Fibroblast of peridontal ligament (primary cell): ENCODE data around the gene IFNA8.
A peak's percentile ranks its signal among the peaks of the same experiment; 100 is the strongest.
"Not testable (repeated sequence)": the region's sequence is repeated elsewhere in the genome, so short reads cannot be mapped to it uniquely, and the experiment has no call there.

Source experiments
- DNase-seq: peaks from one replicate; pipeline ENCODE4 v3.0.0-alpha.2; 2010; ENCODE audit errors: extremely low read depth

The IFNA8 gene

DNA sequence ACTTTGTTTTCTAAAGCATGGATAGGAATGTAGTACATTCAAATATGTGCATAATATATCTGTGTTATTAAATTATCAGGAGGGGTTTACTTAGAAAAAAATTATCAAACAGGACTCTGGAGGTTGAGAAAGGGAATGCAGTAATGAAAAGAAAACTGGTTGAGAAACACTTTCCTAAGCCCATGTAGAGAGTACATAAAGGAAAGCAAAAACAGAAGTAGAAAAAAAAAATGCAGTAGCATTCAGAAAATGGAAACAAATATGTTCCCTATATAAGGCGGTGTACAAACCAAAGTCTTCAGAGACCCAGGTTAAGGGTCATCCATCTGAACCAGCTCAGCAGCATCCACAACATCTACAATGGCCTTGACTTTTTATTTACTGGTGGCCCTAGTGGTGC is at the start of gene IFNA8:
Gene IFNA8 (plus strand): TSS at position 301 of the 400 bp plus-strand sequence. CDS start 60 bp downstream, at position 361.
- no peak for DNase-seq

DNA sequence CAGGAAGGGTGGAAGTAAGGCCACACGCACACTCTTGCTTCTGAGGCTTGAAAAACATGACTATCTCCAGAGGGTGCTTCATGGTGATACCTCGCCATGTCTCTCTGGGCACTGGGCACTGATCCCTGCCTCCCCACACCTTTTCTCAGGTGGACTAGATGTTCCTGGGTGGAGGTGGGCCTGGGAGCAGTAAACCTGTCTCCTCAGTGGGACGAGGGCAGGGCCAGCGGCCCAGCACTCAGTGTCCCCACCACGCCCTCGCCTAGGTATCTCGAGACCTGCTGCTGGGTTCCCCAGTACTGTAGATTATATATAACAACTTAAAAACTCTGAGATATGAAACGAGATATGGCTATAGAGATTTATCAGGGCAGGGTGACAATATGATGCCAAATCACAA is 46.6 kb upstream of the IFNA8 start:
- DNase-seq = no peak

DNA sequence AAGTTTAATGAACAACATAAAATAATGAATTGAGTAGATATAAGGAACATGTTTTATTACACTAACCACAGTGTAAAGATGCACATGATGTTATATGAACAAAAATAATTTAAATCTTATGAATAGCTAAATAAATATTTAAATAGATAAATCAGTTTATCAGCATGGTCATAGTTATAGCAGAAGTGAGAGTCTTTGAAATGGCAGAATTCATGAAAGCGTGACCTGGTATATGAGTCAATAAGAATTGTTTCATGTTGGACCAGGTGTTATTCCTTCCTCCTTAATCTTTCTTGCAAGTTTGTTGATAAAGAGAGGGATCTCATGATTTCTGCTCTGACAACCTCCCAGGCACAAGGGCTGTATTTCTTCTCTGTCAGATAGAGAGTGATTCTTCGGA is 41.7 kb upstream of the IFNA8 start:
- DNase-seq = not testable (repeated sequence)

DNA sequence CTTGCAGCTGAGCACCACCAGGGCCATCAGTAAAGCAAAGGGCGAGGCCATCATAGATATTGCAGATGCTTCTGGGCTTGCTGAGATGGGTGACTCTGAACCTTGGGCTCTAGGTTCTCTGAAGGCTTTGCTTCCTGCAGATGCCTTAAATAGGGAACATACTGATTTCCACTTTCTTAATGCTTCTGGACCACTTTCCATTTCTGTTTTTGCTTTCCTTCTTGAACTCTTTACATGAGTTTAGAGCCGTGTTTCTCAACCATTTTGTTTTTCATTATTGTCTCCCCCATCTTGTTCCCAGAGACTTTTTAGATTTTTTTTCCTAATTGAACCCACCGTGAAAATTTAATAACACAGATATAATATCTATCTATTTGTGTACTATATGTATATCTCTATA is 41.0 kb upstream of the IFNA8 start, which contains the start of gene IFNA13:
Gene IFNA13 (minus strand): TSS at position 101 of the 400 bp plus-strand sequence. CDS start 47 bp downstream, at position 54.
- no peak for DNase-seq

DNA sequence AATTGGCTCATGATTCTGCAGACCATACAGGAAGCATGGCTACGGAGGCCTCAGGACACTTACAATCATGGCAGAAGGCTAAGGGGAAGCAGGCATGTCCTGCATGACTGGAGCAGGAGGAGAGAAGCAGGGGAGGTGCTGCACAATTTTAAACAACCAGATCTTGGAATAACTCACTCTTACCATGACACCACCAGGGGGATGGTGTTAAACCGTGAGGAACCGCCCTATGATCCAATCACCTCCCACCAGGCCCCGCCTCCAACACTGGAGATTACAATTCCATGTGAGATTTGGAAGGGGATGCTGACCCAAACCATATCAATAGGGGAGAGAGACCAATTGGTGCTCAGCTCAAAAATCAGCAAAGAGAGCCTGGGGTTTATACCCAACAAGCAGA is 37.5 kb upstream of the IFNA8 start:
- not testable (repeated sequence) for DNase-seq

DNA sequence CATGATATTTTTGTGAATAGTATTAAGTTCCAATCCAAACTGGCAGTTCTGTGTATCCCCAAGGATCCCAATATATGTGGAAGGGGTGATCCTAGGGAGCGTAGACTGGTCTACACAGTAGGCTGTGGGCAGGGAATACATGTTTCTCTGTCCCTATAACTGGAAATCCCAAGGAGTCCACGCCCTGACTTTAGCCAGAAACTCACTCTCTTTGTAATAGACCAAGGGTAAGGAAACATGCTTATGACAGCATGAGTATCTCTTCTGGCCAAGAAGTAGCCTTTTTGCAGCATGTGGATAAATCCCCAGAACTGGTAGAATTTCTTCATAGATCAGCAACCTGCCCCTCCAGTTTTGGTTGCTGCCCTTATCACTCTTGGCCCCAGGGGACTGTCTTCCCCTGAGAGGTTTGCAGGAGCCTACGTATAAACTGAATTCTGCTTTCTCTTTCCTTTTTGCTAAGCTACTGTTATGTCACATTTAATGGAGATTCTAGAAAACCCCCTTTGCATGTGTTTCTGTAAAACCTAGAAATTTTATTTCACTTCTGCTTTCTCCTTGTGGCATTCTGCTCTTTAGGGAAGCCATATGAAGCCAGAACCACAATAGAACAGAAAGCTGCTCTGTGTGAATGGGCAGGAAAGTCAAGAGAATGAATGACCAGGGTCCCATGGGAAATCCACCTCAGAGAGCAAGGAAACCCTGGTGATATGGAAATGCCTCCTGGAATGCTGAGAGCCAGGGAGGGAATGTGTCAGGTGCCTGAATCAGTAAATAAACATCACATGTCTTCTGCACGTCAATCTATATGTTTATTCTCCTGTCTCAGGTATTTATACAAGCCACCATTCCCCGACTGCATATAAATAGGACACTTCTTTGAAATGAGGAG is 27.2 kb upstream of the IFNA8 start:
- DNase-seq = no peak

DNA sequence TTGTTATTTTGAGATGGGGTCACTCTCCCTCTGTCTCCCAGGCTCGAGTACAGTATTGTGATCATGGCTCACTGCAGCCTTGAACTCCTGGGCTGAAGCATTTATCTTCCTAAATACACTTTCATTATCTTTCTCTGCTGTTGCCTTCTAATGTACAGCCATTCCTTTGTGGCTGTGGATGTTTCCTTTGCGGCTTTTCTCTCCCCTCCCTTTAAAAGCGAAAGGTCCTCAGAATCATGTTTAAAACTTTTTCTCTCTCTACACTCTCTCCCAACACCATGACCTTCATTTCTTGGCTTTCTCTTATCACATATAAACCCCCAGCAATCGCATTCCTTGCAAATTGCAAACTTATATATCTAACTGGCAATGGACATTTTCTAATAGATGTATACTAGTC is 25.3 kb upstream of the IFNA8 start:
- no peak for DNase-seq

DNA sequence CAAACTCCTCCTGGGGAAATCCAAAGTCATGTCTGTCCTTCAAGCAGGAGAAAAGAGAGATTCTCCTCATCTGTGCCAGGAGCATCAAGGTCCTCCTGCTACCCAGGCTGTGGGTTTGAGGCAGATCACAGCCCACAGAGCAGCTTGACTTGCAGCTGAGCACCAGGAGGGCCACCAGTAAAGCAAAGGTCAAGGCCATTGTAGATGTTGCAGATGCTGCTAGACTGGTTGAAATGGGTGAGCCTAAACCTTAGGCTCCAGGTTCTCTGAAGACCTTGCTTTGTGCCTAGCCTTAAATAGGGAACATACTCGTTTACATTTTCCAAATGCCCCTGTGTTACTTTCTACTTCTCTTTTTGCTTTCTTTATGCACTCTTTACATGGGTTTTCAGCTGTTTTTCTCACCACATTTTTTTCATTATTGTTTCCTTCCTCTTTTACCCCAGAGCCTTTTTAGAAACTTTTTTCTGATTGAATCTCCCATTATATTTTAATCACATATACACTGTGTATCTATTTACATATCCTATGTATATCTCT is 23.7 kb upstream of the IFNA8 start, which contains the start of gene IFNA2:
Gene IFNA2 (minus strand): TSS at position 268 of the 540 bp plus-strand sequence. CDS start 69 bp downstream, at position 199.
- DNase-seq = no peak

DNA sequence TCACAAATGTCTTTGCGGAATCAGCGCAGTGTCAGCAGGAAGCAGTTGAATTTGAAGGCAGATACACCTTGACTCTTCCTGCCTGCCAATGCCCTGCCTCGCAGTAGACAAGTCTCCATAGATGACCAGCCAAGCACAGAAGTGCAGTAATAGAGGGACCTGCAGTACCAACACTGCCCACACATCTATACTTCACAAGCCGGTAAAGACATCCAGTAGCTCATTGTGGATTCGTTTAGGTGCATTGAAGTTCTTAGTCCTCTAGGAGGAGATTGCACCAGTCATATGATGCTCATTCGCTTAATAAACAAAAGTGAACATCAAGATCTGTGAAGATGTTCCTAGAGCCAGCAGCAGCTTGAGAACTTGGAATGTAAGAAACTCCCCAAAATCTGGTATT is 16.6 kb upstream of the IFNA8 start:
- DNase-seq = no peak

DNA sequence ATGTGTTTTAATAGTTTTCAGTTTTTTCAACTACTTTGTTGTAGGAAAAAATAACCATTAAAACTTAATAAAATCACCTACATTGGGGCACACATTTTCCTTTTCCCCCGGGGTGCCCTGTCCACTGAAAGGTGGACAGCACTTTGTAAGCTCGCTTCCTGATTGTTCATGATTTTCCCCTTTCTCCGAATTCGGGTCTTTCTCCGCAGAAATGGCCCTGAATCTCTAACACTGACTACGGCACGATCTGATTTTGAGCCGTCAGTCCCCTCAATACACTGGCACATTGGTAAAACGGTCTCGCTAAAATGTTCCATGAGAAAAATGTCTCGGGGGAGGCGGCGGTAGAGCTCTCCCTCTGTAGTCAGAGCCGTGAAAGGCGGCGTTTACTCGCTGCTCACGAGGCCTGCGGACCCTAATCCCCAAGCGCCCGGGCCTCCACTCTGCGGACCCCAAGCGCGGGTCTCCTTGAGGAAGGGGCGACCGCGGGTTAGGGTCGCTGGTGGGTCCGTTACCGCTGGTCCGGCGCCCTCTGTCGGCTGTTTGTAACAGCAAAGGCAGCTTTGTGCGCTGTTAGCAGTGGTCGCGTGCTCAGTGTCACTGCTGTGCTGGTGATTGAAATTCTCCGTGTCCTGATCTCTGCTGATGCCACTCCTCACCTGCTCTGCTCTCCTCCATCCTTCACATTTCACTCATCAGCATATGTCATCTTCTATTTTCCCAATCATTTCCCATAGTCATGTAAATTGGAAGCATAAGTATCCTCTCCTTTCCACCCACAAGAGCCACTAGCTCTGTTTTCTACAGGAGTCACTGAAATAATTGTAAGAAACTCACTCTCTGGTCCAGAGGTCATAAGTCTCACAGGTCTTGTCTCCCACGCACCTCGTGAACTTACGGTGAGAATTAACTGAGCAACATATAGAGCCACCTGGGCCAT is 12.9 kb upstream of the IFNA8 start:
- peak; percentile 13 for DNase-seq

DNA sequence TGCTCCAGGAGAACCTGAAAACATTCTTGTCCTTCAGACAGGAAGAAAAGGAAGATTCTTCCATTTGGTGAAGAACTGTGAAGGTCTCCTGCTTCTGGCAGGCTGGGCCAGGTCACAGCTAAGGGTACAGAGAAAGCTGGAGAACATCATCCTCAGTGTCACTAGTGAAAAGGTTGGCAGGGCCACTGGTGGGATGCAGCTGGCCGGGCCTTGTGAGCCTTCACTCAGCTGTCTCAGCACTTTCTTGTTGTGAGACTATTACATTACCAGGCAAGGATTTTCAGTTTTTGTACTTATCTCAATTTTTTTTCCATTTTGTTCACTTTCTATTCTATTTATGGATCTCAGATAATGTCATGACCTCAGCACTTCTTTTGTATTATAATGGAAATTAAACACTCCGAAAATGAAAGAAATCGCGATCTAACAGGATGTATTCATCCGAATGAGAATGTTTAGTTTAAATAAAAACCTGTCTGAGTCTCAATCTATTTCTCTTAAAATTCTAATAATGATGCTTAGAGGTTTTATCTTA is 9.9 kb upstream of the IFNA8 start:
- no peak for DNase-seq

DNA sequence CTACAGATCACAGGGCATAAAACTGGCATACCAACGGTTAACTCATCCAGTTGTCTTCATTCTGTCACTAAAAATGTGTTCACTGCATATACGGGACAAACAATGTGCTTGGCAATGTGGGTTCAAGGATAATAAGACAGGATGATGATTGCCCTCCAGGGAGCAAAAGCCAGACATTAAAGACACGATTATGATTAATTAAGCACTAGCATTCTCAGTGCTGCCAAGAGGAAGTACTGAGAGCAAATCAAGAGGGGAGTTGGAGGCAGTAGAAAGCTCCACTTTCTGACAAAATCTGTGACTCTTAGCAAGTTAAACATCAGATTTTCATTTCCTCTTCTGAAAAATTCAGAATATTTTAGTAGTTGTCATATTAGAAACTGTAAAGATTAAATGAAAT is 9.0 kb upstream of the IFNA8 start:
- no peak for DNase-seq

DNA sequence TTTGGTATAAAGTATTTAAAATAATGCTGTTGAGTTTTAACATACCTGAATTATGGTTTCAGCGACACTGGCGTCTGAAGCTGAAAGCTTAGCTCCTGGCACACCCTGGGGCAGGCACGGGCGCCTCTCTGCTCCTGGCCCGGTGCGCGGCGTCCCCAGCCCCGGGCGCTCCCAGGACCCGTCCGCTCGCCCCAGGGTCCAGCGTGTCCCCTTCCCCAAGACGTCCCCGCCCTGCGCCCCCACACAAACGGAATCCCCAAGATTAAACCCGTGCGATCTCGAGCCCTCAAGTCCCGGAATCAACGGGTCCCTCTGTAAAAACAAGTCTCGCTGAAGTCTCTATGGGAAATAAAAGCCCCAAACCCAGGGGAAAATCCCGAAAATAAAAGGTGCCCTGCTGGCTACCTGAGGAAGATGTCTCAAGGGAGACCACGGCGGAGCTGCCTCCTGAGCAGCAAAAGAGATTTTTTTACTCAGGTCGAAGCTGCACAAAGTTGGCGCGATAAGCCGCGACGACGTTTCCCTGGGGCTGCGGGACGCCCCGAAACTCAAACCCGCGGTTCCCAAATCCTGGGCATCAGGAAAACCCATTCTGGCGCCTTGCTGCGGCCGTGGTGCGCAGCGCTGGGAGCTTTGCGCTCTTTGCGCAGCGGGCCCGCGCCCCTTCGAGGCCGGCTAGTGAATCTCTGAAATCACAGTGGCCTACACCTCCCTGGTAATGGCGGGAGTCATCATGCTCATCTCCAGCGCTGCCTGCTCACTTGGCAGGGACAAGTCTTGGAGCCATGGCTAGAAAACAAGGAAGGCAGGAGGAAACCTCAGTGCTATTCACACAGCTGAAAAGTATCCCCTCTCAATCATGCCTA is 6.3 kb upstream of the IFNA8 start:
- no peak for DNase-seq

DNA sequence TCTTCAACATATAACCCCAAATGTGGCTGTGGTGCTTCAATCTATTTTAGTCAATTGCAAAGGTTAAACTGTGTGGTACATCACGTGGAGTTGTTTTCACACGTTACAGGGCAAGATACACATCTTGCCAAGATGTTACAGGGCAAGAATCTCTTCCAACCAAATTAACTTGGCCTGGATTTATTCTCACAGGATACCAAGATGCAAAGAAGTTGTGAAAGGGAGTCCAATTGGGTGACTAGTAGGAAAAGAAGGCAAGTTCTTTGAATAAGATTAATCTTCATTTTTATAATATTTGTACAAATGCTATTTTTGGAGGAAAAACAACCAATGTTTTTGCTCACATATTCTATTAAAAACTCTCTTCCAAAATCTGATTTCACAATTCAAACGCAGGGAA is 4.8 kb upstream of the IFNA8 start:
- no peak for DNase-seq

DNA sequence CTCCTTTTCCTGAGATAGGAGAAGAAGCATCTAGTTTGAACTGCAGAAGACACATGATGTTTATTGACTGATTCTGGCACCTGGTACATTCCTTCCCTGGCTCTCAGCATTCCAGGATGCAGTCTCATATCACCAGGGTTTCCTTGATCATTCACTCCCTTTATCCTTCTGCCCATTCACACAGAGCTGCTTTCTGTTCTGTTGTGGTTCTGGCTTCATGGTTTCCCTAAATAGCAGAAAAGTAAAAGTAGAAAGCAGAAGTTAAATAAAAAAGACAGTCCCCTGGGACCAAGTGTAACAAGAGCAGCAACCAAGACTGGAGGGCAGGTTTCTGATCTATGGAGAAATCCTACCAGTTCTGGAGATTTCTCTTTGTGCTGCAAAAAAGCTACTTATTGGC is 3.2 kb downstream of the IFNA8 start:
- DNase-seq = no peak

DNA sequence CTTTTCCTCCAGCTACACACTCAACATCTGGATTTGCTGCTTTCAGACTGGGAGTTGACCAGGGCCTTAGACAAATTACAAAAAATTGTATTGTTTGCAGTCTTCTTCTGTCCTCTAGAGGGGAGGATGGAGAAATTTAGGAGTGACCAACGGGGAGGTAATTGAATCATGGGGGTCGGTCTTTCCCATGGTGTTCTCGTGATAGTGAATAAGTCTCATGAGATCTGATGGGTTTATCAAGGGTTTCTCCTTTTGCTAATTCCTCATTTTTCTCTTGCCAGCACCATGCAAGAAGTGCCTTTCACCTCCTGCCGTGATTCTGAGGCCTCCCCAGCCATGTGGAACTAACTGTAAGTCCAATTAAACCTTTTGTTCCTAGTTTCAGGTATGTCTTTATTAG is 4.2 kb downstream of the IFNA8 start:
- no peak for DNase-seq

DNA sequence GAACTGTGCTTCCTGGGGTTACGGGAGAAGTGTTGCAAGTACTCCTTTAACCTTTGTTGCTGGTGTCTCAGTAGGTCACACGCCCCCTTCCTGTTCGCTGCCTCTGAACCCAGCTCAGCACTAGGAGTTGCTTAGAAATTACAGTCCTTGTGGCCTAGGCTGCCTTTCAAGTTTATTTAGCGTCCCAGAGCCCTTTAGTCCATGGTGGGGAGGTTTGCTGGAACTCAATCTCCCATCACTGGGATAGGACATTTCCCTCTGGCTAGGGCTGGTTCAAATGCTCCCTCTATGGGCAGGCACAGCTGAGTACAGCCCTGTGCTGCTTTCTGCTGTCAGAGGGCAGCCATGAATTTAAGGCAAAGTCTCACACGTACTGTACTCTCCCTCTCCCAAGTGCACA is 4.7 kb downstream of the IFNA8 start:
- DNase-seq = no peak

DNA sequence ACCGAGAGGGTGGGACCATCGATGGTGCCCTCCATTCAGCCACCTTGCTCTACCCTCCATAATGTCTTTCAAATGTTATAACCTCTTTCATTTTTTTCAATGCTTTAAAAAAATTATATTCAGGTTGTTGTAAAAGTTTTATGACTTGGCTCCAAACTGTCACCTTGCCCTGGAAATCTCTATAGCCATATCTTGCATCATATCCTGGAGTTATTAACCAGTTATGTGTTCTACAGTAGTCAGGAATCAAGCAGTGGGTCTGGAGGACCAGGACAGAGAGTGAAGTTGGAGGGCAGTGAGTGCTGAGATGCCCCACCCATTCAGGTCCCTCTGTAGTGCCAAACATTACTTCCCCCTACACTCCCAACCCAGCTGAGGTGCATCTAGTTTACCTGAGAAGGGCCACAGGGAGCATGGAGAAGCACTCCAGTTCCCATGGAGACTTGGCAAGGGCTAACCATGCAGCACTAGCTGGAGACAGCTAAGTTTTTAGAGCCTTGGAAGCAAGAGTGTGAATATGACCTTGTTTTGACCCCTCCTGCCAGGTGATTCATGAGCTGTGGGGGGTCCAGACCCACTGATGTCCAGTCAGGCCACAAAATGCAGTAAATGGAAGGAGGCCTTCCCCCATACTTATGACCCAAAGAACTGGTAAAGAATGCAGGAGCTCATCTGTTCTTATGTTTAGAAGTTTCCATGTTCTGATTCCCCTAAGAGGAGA is 5.5 kb downstream of the IFNA8 start:
- no peak for DNase-seq

DNA sequence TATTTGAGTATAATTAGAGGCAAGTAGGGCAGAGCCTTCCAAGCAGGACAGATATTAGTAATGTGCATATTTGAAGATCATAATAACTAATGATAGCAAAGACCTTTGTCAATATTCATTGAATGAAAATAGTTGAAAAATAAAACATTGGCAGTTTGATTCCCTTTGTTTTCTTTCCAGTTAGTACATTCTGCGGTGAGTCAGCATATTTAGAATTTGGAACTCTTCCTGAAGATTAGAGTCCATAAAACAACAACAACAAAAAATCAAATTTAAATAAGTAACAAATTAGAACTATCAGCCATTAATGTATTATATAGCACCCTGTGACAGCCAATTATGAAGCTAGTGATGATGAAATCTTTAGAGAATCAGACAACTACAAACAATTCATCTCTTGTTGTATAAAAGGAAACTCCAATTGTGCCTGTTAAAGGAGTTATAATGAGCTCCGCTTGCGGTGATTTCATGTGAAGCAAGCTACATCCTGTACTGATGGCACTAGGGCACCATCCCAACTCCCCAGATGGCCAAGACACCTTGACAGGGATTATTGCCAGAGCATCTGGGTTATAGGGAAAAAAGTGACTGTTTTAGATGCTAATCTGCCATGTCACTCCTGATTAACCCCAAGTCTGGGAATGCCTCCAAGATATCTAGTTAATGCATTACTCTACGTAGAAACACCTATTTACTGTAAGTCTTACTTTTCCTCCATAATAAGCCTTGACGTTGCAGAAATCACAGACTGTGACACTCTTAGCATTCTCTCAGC is 6.8 kb downstream of the IFNA8 start:
- no peak for DNase-seq
